ENCODE data around the gene ANKMY1.

DNA sequence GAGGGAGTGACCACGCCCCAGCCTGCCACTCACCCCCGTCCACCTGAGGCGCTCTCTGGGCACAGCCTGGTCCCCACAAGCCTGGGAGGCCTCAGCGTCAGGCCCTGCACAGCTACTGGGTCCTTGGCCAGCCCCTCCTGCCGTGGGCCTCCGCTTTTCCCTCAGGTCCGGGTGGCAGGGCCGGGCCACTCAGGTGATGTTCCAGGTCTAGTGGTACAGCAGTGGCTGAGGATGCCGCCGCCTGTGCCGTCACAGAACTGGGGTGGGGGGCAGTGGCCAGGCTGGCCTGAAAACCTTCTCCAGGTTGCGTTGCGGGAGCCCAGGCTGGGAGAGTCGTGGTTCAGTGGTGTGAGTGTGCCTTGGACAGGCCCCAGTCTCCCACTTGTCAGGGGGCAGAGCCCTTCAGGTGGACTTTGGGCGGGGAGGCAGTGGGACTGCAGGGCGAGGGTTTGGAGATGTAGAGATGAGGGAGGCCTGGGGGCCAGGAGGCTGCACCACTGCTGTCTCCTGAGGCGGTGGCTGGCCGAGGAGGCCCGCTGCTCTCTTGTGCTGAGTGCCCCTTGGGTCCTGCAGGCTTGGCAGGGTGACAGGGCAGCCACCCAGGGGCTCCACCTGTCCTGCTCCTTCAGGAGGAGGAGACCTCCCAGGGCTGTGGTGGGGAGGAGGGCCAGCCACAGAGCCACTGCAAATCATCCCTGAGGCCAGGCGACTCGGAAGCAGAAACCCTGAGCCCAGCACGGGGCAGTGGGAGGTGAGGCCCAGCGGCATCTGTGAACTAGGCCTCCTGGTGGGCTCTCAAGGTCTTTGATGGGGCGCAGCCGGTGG lies 114.7 kb downstream of the ANKMY1 start:
- TF ChIP-seq CTCF (IDR thresholded peaks at IDR 0.05; ENCODE audit: poor library complexity) (no peak), EZH2phosphoT487 (IDR thresholded peaks at IDR 0.05; ENCODE audit: low read depth, severe bottlenecking, unreplicated experiment) (no peak)

All from hepatocyte (in vitro differentiated cells).